Mesendoderm (in vitro differentiated cells): ENCODE results near the gene DLG2.

Experiments used
- DNase-seq: peaks from one replicate; pipeline ENCODE4 v3.0.0; 2013
- H2AK5ac ChIP-seq: 2 replicates; pipeline ENCODE4 v1.6.1; 2013; ENCODE audit warnings: low read length, inconsistent platforms
- H2BK120ac ChIP-seq: 2 replicates; pipeline ENCODE4 v1.6.1; 2013; ENCODE audit warnings: low read depth, mild to moderate bottlenecking, low read length, moderate library complexity, mixed read lengths
- H2BK15ac ChIP-seq: replicated peaks from 2 replicates; pipeline ENCODE4 v1.6.1; 2013; ENCODE audit warnings: low read depth, mild to moderate bottlenecking, moderate library complexity
- H2BK5ac ChIP-seq: 2 replicates; pipeline ENCODE4 v1.6.1; 2013; ENCODE audit warnings: low read length, inconsistent platforms
- H3K18ac ChIP-seq: 2 replicates; pipeline ENCODE4 v1.6.1; 2013; ENCODE audit warnings: mild to moderate bottlenecking, low read length, mixed read lengths
- H3K23ac ChIP-seq: one replicate; pipeline ENCODE4 v1.6.1; 2013; ENCODE audit warnings: low read length
- H3K27ac ChIP-seq: 2 replicates; pipeline ENCODE4 v1.5.1; 2013; ENCODE audit warnings: low read depth, mild to moderate bottlenecking, inconsistent platforms, low read length, moderate library complexity
- H3K27me3 ChIP-seq: 2 replicates; pipeline ENCODE4 v1.6.1; 2013; ENCODE audit warnings: low read length, control low read depth, mild to moderate bottlenecking, inconsistent platforms; ENCODE audit not compliant: insufficient read depth, poor library complexity
- H3K36me3 ChIP-seq: 2 replicates; pipeline ENCODE4 v1.6.1; 2013; ENCODE audit warnings: low read length, inconsistent platforms; ENCODE audit not compliant: control insufficient read depth, insufficient read depth
- H3K4ac ChIP-seq: one replicate; pipeline ENCODE4 v1.6.1; 2013; ENCODE audit warnings: low read depth, mild to moderate bottlenecking, low read length, moderate library complexity
- H3K4me1 ChIP-seq: 2 replicates; pipeline ENCODE4 v1.6.1; 2013; ENCODE audit warnings: low read depth, low read length, inconsistent platforms; ENCODE audit not compliant: control insufficient read depth
- H3K4me2 ChIP-seq: 2 replicates; pipeline ENCODE4 v1.6.1; 2013; ENCODE audit warnings: low read length
- H3K4me3 ChIP-seq: 2 replicates; pipeline ENCODE4 v1.5.1; 2013; ENCODE audit warnings: mild to moderate bottlenecking, low read length
- H3K56ac ChIP-seq: one replicate; pipeline ENCODE4 v1.6.1; 2013; ENCODE audit warnings: low read length
- H3K79me1 ChIP-seq: 2 replicates; pipeline ENCODE4 v1.6.1; 2013; ENCODE audit warnings: low read length, inconsistent platforms
- H3K79me2 ChIP-seq: 2 replicates; pipeline ENCODE4 v1.6.1; 2013; ENCODE audit warnings: mild to moderate bottlenecking, low read length; ENCODE audit not compliant: control insufficient read depth, insufficient read depth
- H3K9ac ChIP-seq: 2 replicates; pipeline ENCODE4 v1.6.1; 2013; ENCODE audit warnings: low read length, inconsistent platforms
- H4K5ac ChIP-seq: one replicate; pipeline ENCODE4 v1.6.1; 2013; ENCODE audit warnings: low read length
- H4K8ac ChIP-seq: one replicate; pipeline ENCODE4 v1.6.1; 2013; ENCODE audit warnings: low read depth, mild to moderate bottlenecking, control low read depth, low read length, moderate library complexity
- WGBS: extraction: QIAGEN DNeasy Blood & Tissue Kit; methylation state at CpG from one replicate; pipeline ENCODE4 v1.1.7; 2013; ENCODE audit warnings: low lambda C conversion rate, missing lambda C conversion rate; ENCODE audit not compliant: insufficient coverage; ENCODE audit errors: extremely low coverage; 5-methylcytosine and 5-hydroxymethylcytosine counted together

The DLG2 gene

DNA sequence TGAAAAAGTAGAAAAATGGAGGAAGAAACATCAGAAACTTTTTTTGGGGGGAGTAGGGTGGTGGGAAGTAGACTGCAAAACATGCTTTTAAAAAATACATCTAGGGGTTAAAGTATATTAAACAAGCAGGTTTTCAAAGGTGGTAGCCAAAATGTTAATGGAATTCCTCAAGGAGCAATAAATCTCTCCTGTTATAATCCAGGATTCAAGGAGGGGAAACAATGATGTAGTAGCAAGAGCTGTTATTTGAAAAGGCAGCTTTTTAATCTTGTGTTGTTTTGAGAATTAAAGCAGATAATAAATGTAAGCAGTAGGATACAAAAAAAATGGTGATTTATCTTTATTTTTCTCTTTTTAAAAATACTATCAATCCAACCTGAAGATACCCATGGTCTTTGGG lies 1604.4 kb downstream of the DLG2 start:
- Histone ChIP-seq H3K27me3 (no peaks in the 10 kb centered on the region), H3K27ac (no peak overlapping the region), H3K36me3 (no peaks in the 10 kb centered on the region), H4K8ac (no peak overlapping the region), H3K56ac (no peak overlapping the region), H3K9ac (no peak overlapping the region), H3K4me2 (no peak overlapping the region), H3K18ac (no peak overlapping the region), H2BK120ac (no peak overlapping the region), H2AK5ac (no peak overlapping the region), H3K4ac (no peak overlapping the region), H2BK5ac (no peak overlapping the region), H3K4me1 (no peaks in the 10 kb centered on the region), H2BK15ac (no peak overlapping the region), H3K79me1 (no peaks in the 10 kb centered on the region), H4K5ac (no peak overlapping the region), H3K23ac (no peak overlapping the region), H3K79me2 (no peaks in the 10 kb centered on the region), H3K4me3 (no peak overlapping the region)
- DNase-seq, result no peak

GRCh38 chr11:84022201-84022600 lies 1604.9 kb downstream of the DLG2 start:
- Histone ChIP-seq H3K23ac (no peak overlapping the region), H4K5ac (no peak overlapping the region), H2BK120ac (no peak overlapping the region), H3K4me3 (no peak overlapping the region), H2AK5ac (no peak overlapping the region), H3K79me1 (no peaks in the 10 kb centered on the region), H2BK15ac (no peak overlapping the region), H2BK5ac (no peak overlapping the region), H3K27ac (no peak overlapping the region), H4K8ac (no peak overlapping the region), H3K4ac (no peak overlapping the region), H3K4me1 (no peaks in the 10 kb centered on the region), H3K4me2 (no peak overlapping the region), H3K9ac (no peak overlapping the region), H3K79me2 (no peaks in the 10 kb centered on the region), H3K36me3 (no peaks in the 10 kb centered on the region), H3K27me3 (no peaks in the 10 kb centered on the region), H3K56ac (no peak overlapping the region), H3K18ac (no peak overlapping the region)
- DNase-seq, result no peak
- no CpG with 5 or more reads among the region's 1 CpG for WGBS

DNA sequence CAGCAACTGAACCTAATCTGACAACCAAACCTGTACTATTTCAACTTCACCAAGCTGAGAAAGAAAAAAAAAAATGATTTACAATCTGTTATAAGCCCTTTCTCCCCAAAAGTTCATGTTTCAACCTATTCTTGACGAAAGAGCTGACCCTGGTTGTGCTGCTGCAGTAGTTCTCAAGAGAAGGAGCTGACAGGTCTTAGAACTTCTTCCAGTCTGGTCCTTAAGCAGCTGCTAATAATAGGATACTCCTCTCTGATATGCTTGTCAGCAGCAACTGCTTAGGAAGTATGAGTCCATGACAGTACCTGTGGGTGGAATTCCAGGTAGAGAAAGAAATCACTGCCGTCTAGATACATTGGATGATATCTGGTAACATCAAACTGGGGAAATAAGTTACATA lies 1605.9 kb downstream of the DLG2 start:
- Histone ChIP-seq H3K79me1 (no peaks in the 10 kb centered on the region), H3K79me2 (no peaks in the 10 kb centered on the region), H4K5ac (no peak overlapping the region), H3K23ac (no peak overlapping the region), H2BK5ac (no peak overlapping the region), H4K8ac (no peak overlapping the region), H3K4me3 (no peak overlapping the region), H3K18ac (no peak overlapping the region), H3K4ac (no peak overlapping the region), H3K4me2 (no peak overlapping the region), H3K4me1 (no peaks in the 10 kb centered on the region), H3K27me3 (no peaks in the 10 kb centered on the region), H3K56ac (no peak overlapping the region), H3K27ac (no peak overlapping the region), H3K9ac (no peak overlapping the region), H3K36me3 (no peaks in the 10 kb centered on the region), H2AK5ac (no peak overlapping the region), H2BK15ac (no peak overlapping the region), H2BK120ac (no peak overlapping the region)
- DNase-seq, result no peak
- WGBS, result no CpG with 5 or more reads among the region's 2 CpGs

- no CpG with 5 or more reads among the region's 5 CpGs for WGBS
- no peak overlapping the region for H3K56ac ChIP-seq
- no peaks in the 10 kb centered on the region for H3K4me1 ChIP-seq
- H2BK120ac ChIP-seq, result no peak overlapping the region
- peak; percentile 32 for DNase-seq
- no peaks in the 10 kb centered on the region for H3K79me2 ChIP-seq
- H3K9ac ChIP-seq, result no peak overlapping the region
- no peak overlapping the region for H3K4ac ChIP-seq
- H3K36me3 ChIP-seq, result no peaks in the 10 kb centered on the region
- H3K4me2 ChIP-seq, result no peak overlapping the region
- no peak overlapping the region for H4K8ac ChIP-seq
- H3K27ac ChIP-seq, result no peak overlapping the region
- no peaks in the 10 kb centered on the region for H3K27me3 ChIP-seq
- no peak overlapping the region for H2AK5ac ChIP-seq
- no peak overlapping the region for H2BK5ac ChIP-seq
- no peak overlapping the region for H2BK15ac ChIP-seq
- no peak overlapping the region for H3K23ac ChIP-seq
- H3K79me1 ChIP-seq, result no peaks in the 10 kb centered on the region
- H3K4me3 ChIP-seq, result no peak overlapping the region
- no peak overlapping the region for H3K18ac ChIP-seq
- H4K5ac ChIP-seq, result no peak overlapping the region
These were observed 1607.5 kb downstream of the DLG2 start for GRCh38 chr11:84019571-84020194.

DNA sequence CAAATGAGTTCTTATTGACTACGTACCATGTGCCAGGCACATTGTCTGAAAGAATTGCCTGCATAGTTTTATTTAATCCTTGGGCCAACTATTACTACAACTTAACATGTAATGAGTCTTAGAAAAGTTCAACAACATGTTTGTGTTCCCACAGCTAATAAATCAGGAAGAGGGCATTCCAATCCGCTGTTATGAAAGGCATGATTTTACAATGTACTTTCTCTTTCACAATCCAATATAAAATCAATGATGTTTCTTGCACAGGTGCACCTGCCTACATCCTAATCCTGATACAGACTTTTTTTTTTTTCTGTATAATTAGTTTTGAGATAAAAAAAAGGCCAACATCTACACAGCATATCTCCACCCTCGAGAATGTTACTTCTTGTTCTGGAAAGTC lies 1612.6 kb downstream of the DLG2 start:
- no peaks in the 10 kb centered on the region for H3K4me1 ChIP-seq
- H2BK5ac ChIP-seq, result no peak overlapping the region
- WGBS, result no CpG with 5 or more reads among the region's 3 CpGs
- H3K56ac ChIP-seq, result no peak overlapping the region
- no peak overlapping the region for H4K5ac ChIP-seq
- no peak overlapping the region for H3K4me2 ChIP-seq
- H2AK5ac ChIP-seq, result no peak overlapping the region
- H3K79me1 ChIP-seq, result no peaks in the 10 kb centered on the region
- H3K27ac ChIP-seq, result no peak overlapping the region
- no peak overlapping the region for H3K4me3 ChIP-seq
- no peaks in the 10 kb centered on the region for H3K36me3 ChIP-seq
- H2BK120ac ChIP-seq, result no peak overlapping the region
- no peaks in the 10 kb centered on the region for H3K79me2 ChIP-seq
- H3K4ac ChIP-seq, result no peak overlapping the region
- H3K9ac ChIP-seq, result no peak overlapping the region
- H3K27me3 ChIP-seq, result no peaks in the 10 kb centered on the region
- H4K8ac ChIP-seq, result no peak overlapping the region
- H3K23ac ChIP-seq, result no peak overlapping the region
- H2BK15ac ChIP-seq, result no peak overlapping the region
- no peak overlapping the region for H3K18ac ChIP-seq
- DNase-seq, result no peak

DNA sequence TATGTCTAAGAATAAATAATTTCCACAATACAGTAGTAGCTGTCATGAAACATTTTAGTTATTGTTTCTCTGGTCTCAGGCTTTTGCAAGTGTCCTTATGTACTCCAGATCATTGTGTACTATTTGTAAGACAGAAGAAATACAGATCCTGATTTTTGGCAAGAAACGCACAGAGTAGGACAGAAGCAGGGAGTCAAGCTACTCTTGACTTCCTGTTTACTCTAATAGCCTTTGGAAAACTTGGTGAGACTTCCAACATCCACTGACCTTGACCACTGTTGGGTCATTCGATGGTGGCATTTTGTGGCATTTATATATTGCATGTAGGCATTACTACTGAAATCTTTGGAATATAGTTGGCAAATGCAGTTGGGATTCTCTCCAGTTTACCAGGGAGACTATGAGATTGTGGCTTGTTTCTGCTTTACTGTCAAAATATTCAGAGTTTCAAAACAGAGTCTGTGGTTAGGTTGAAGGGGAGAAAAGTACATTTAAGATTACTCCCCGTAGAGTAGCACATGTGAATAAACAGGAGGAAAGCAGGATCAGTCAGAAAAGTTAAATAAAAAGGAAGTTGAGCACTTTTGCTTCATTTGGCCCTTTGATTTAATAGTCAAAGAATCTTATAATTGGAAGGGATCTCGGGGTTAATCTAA lies 1614.8 kb downstream of the DLG2 start:
- Histone ChIP-seq H3K36me3 (no peaks in the 10 kb centered on the region), H4K5ac (no peak overlapping the region), H3K23ac (no peak overlapping the region), H3K27me3 (no peaks in the 10 kb centered on the region), H3K27ac (no peak overlapping the region), H3K9ac (no peak overlapping the region), H3K4me3 (no peak overlapping the region), H2AK5ac (no peak overlapping the region), H2BK120ac (no peak overlapping the region), H3K4me2 (no peak overlapping the region), H3K18ac (no peak overlapping the region), H4K8ac (no peak overlapping the region), H3K4me1 (no peaks in the 10 kb centered on the region), H3K79me2 (no peaks in the 10 kb centered on the region), H3K56ac (no peak overlapping the region), H2BK5ac (no peak overlapping the region), H3K79me1 (no peaks in the 10 kb centered on the region), H3K4ac (no peak overlapping the region), H2BK15ac (no peak overlapping the region)
- WGBS, result no CpG with 5 or more reads among the region's 4 CpGs
- no peak for DNase-seq
